IMR-90 (cell line): ENCODE results near the gene CKAP4. TPM values are rescaled to one million over a fixed set of nuclear protein-coding genes. Genes with fewer than 3 reads are reported as not detected.

Experiments
- ATAC-seq: fragments of 200-7000 bp; cut with Tn5 transposase; 2 replicates; pipeline ENCODE4 v1.9.1; 2020; ENCODE audit warnings: low read depth, mild to moderate bottlenecking, moderate library complexity
- BruUV-seq: library from RNA; stranded (reverse); fragments of 400-500 nt; replicated peaks from 2 replicates; lab custom pipeline; 2021; lab: Mats Ljungman, UMichigan
- CTCF ChIA-PET: fragments of 300-600 bp; formaldehyde crosslinking; extraction: SDS; loops from one replicate; lab custom pipeline; 2021; ENCODE audit warnings: antibody characterized with exemption; lab: Yijun Ruan, JAX
- POLR2A ChIA-PET: fragments of 300-600 bp; sonication (Branson Sonifier 250); formaldehyde crosslinking; loops from one replicate; lab custom pipeline; 2022; ENCODE audit warnings: antibody characterized with exemption; ENCODE audit not compliant: unreplicated experiment; lab: Charles Lee
- DNase-seq: peaks from one replicate; pipeline ENCODE4 v3.0.0; 2013
- H2AFZ ChIP-seq: replicated peaks from 2 replicates; pipeline ENCODE3; 2013; ENCODE audit warnings: low read length, mild to moderate bottlenecking; ENCODE audit not compliant: poor library complexity
- H2AK5ac ChIP-seq: 2 replicates; pipeline ENCODE4 v1.6.1; 2013; ENCODE audit warnings: low read depth, low read length, inconsistent platforms
- H2AK9ac ChIP-seq: replicated peaks from 2 replicates; pipeline ENCODE3; 2013; ENCODE audit warnings: mild to moderate bottlenecking, low read depth, low read length, moderate library complexity; ENCODE audit not compliant: poor library complexity
- H2BK120ac ChIP-seq: 2 replicates; pipeline ENCODE4 v1.6.1; 2013; ENCODE audit warnings: low read depth, low read length, inconsistent platforms
- H2BK15ac ChIP-seq: 3 replicates; pipeline ENCODE4 v1.6.1; 2013; ENCODE audit warnings: low read depth, low read length, inconsistent platforms
- H2BK20ac ChIP-seq: 2 replicates; pipeline ENCODE4 v1.6.1; 2013; ENCODE audit warnings: low read depth, mild to moderate bottlenecking, inconsistent platforms, low read length, moderate library complexity
- H2BK5ac ChIP-seq: 2 replicates; pipeline ENCODE4 v1.6.1; 2013; ENCODE audit warnings: mild to moderate bottlenecking, low read depth, low read length, inconsistent platforms; ENCODE audit not compliant: poor library complexity, severe bottlenecking
- H3K14ac ChIP-seq: replicated peaks from 2 replicates; pipeline ENCODE4 v1.6.1; 2013; ENCODE audit warnings: low read depth, low read length, inconsistent platforms
- H3K18ac ChIP-seq: 2 replicates; pipeline ENCODE4 v1.6.1; 2013; ENCODE audit warnings: low read depth, low read length, control low read depth
- H3K23ac ChIP-seq: 2 replicates; pipeline ENCODE4 v1.6.1; 2013; ENCODE audit warnings: low read depth, low read length, inconsistent platforms
- H3K27ac ChIP-seq: 2 replicates; pipeline ENCODE4 v1.5.1; 2013; ENCODE audit warnings: mild to moderate bottlenecking, control low read depth, low read length; ENCODE audit not compliant: insufficient read depth
- H3K27me3 ChIP-seq: 2 replicates; pipeline ENCODE4 v1.6.1; 2013; ENCODE audit warnings: low read length; ENCODE audit not compliant: control insufficient read depth, insufficient read depth
- H3K36me3 ChIP-seq: 2 replicates; pipeline ENCODE4 v1.6.1; 2013; ENCODE audit warnings: low read length, mixed read lengths; ENCODE audit not compliant: control insufficient read depth, insufficient read depth
- H3K4ac ChIP-seq: 2 replicates; pipeline ENCODE4 v1.6.1; 2013; ENCODE audit warnings: low read depth, low read length, inconsistent platforms
- H3K4me1 ChIP-seq: 2 replicates; pipeline ENCODE4 v1.6.1; 2013; ENCODE audit warnings: low read length, mixed read lengths; ENCODE audit not compliant: control insufficient read depth, insufficient read depth
- H3K4me2 ChIP-seq: 2 replicates; pipeline ENCODE4 v1.6.1; 2013; ENCODE audit warnings: low read depth, mild to moderate bottlenecking, control low read depth, low read length, moderate library complexity
- H3K4me3 ChIP-seq: 2 replicates; pipeline ENCODE4 v1.5.1; 2013; ENCODE audit warnings: low read depth, mild to moderate bottlenecking, control low read depth, low read length, moderate library complexity; ENCODE audit not compliant: insufficient read depth
- H3K56ac ChIP-seq: 2 replicates; pipeline ENCODE4 v1.6.1; 2013; ENCODE audit warnings: low read length, inconsistent platforms; ENCODE audit not compliant: insufficient read depth; ENCODE audit errors: extremely low read depth
- H3K79me1 ChIP-seq, 2 experiments: 2 replicates each; pipeline ENCODE4 v1.6.1; 2013; ENCODE audit warnings: low read length in 2 of 2, inconsistent platforms in 1 of 2, low read depth in 1 of 2
- H3K9ac ChIP-seq: 2 replicates; pipeline ENCODE4 v1.6.1; 2013; ENCODE audit warnings: low read depth, low read length, control low read depth
- H3K9me1 ChIP-seq: 2 replicates; pipeline ENCODE4 v1.6.1; 2013; ENCODE audit warnings: low read length, inconsistent platforms; ENCODE audit not compliant: insufficient read depth
- H3K9me3 ChIP-seq: 2 replicates; pipeline ENCODE4 v1.6.1; 2013; ENCODE audit warnings: low read length; ENCODE audit not compliant: control insufficient read depth, insufficient read depth
- H4K20me1 ChIP-seq: 2 replicates; pipeline ENCODE4 v1.6.1; 2013; ENCODE audit warnings: low read length, inconsistent platforms; ENCODE audit not compliant: insufficient read depth
- H4K5ac ChIP-seq: 2 replicates; pipeline ENCODE4 v1.6.1; 2013; ENCODE audit warnings: mild to moderate bottlenecking, low read depth, low read length, control low read depth
- H4K8ac ChIP-seq, 2 experiments: 2 replicates each; pipeline ENCODE4 v1.6.1; 2013; ENCODE audit warnings: low read depth in 2 of 2, low read length in 2 of 2, control low read depth in 1 of 2, inconsistent platforms in 1 of 2
- H4K91ac ChIP-seq: 2 replicates; pipeline ENCODE4 v1.6.1; 2013; ENCODE audit warnings: low read depth, low read length, inconsistent platforms; ENCODE audit not compliant: insufficient read depth
- FOS ChIP-seq: fragments of 150-350 bp; IDR thresholded peaks from 2 replicates; pipeline ENCODE4 v1.6.1; 2016; ENCODE audit warnings: low read depth, low read length
- WGBS, 2 experiments: methylation state at CpG; one replicate each; pipeline versions ENCODE4 v1.1.5 to v1.1.7; 2013; ENCODE audit warnings: missing lambda C conversion rate in 2 of 2; ENCODE audit not compliant: insufficient read length in 1 of 2; ENCODE audit errors: extremely low coverage in 2 of 2; 5-methylcytosine and 5-hydroxymethylcytosine counted together
- dilution Hi-C: fragments of 300-500 bp; cut with HindIII; formaldehyde crosslinking; loops from one replicate; pipeline ENCODE4 v1.14.3; 2018; ENCODE audit warnings: low sequenced_read_pairs; ENCODE audit not compliant: unreplicated experiment
- in situ Hi-C: fragments of 300-500 bp; cut with MboI; formaldehyde crosslinking; loops from 3 replicates; pipeline ENCODE4 v1.14.3; 2019; ENCODE audit warnings: low sequenced_read_pairs, inconsistent platforms, mixed read lengths
- intact Hi-C: fragments of 100-400 bp; cut with micrococcal nuclease; formaldehyde crosslinking; loops from 2 replicates; pipeline ENCODE4 v1.10.0; 2022
- polyA plus RNA-seq, 3 experiments: library from polyadenylated mRNA; depleted of rRNA; stranded (reverse); fragments of >200 nt; gene quantifications; 2 replicates each; pipeline ENCODE4 v1.2.3, GENCODE V29; 2012; ENCODE audit warnings: low replicate concordance in 1 of 3
- total RNA-seq: library from RNA; depleted of rRNA; stranded (reverse); fragments of >200 nt; gene quantifications from 2 replicates; pipeline ENCODE4 v1.2.3, GENCODE V29; 2012

CKAP4 gene
- total and polyA plus RNA-seq, 2 of the 4 experiments (the other 2 are of a cell fraction), result 94.5 to 297 TPM

- no peak overlapping the region for H4K8ac ChIP-seq
- no peaks in the 10 kb centered on the region; the same call in 1 of the 2 replicates for H3K27me3 ChIP-seq
- H4K20me1 ChIP-seq, result no peaks in the 10 kb centered on the region
- H3K79me1 ChIP-seq, result no peaks in the 10 kb centered on the region
- H4K91ac ChIP-seq, result no peak overlapping the region
- DNase-seq (no peak), ATAC-seq (no peak)
- no peaks in the 10 kb centered on the region for H3K36me3 ChIP-seq
- no peak overlapping the region for H3K4me2 ChIP-seq
- H2BK5ac ChIP-seq, result no peak overlapping the region
- H2AK9ac ChIP-seq, result no peak overlapping the region
- H3K23ac ChIP-seq, result no peak overlapping the region
- no peak overlapping the region for H3K4me3 ChIP-seq
- ChIA-PET CTCF (no interaction called here), POLR2A (no interaction called here)
- H3K9me1 ChIP-seq, result no peaks in the 10 kb centered on the region
- no CpG with 5 or more reads among the region's 1 CpG for WGBS, 2 experiments
- no peak overlapping the region for H3K56ac ChIP-seq
- H2AK5ac ChIP-seq, result no peak overlapping the region
- no peaks in the 10 kb centered on the region for H3K4me1 ChIP-seq
- no TSS peak for BruUV-seq
- no peak overlapping the region for H2BK20ac ChIP-seq
- H4K5ac ChIP-seq, result no peak overlapping the region
- in situ Hi-C loops, result no loop called here
- no peak overlapping the region for H2AFZ ChIP-seq
- no peak overlapping the region for H2BK15ac ChIP-seq
- no peak overlapping the region for H3K18ac ChIP-seq
- dilution Hi-C loops, result no loop called here
- no peaks in the 10 kb centered on the region for H3K9me3 ChIP-seq
- H3K4ac ChIP-seq, result no peak overlapping the region
- no peak overlapping the region for H3K27ac ChIP-seq
- no peak overlapping the region for H2BK120ac ChIP-seq
- no peak for TF ChIP-seq FOS
- intact Hi-C loops, result no loop called here
- H3K9ac ChIP-seq, result no peak overlapping the region
- H3K14ac ChIP-seq, result no peak overlapping the region
Observed at GRCh38 chr12:106265116-106265515, 17.3 kb upstream of the CKAP4 start.
